Measurements from ENCODE around the gene NCAM1. TPM values are rescaled to one million over a fixed set of nuclear protein-coding genes. Genes with fewer than 3 reads are reported as not detected.
A peak's percentile ranks its signal among the peaks of the same experiment; 100 is the strongest.

NCAM1 gene
- total RNA-seq, 1 donor from 2014 or later, result 226 TPM

- intact Hi-C loops (cut with DNase I), result no loop called here
- no peak for DNase-seq
- ATAC-seq (ENCODE audit: poor library complexity), result peak; percentile 70
These were observed 186.0 kb downstream of the NCAM1 start for GRCh38 chr11:113147249-113147648.

GRCh38 chr11:113148076-113148475 is 186.9 kb downstream of the NCAM1 start:
- DNase-seq, result no peak
- intact Hi-C loops (cut with DNase I), result no loop called here
- ATAC-seq (ENCODE audit: poor library complexity), result no peak

GRCh38 chr11:113148652-113149051 is 187.4 kb downstream of the NCAM1 start:
- ATAC-seq (ENCODE audit: poor library complexity) (no peak), DNase-seq (no peak)
- intact Hi-C loops (cut with DNase I), result no loop called here

GRCh38 chr11:113151521-113151920 is 190.3 kb downstream of the NCAM1 start:
- intact Hi-C loops (cut with DNase I), result no loop called here
- ATAC-seq (ENCODE audit: poor library complexity) (no peak), DNase-seq (no peak)

- ATAC-seq (ENCODE audit: poor library complexity) (no peak), DNase-seq (no peak)
- intact Hi-C loops (cut with DNase I), result no loop called here
These were observed 191.3 kb downstream of the NCAM1 start for GRCh38 chr11:113152500-113152899.

- ATAC-seq (ENCODE audit: poor library complexity) (peak; percentile 74), DNase-seq (no peak)
- intact Hi-C loops (cut with DNase I), result no loop called here
These were observed 192.6 kb downstream of the NCAM1 start for GRCh38 chr11:113153847-113154246.

- intact Hi-C loops (cut with DNase I), result no loop called here
- DNase-seq (no peak), ATAC-seq (ENCODE audit: poor library complexity) (peak; percentile 60)
These were observed 199.0 kb downstream of the NCAM1 start for GRCh38 chr11:113159988-113160807.

GRCh38 chr11:113160808-113161124 is 199.5 kb downstream of the NCAM1 start:
- no peak for ATAC-seq (ENCODE audit: poor library complexity)
- intact Hi-C loops (cut with DNase I), result no loop called here

GRCh38 chr11:113161711-113162591 is 200.7 kb downstream of the NCAM1 start:
- intact Hi-C loops (cut with DNase I), result no loop called here
- DNase-seq (no peak), ATAC-seq (ENCODE audit: poor library complexity) (peak; percentile 56)

More at GRCh38 chr11:113160808-113161124, 199.5 kb downstream of the NCAM1 start:
- no peak for DNase-seq

GRCh38 chr11:113162592-113162962 is 201.4 kb downstream of the NCAM1 start:
- peak; percentile 47 for DNase-seq
- intact Hi-C loops (cut with DNase I), result no loop called here
- peak; percentile 55 for ATAC-seq (ENCODE audit: poor library complexity)

- DNase-seq, result no peak
- ATAC-seq (ENCODE audit: poor library complexity), result peak; percentile 9
- intact Hi-C loops (cut with DNase I), result no loop called here
These were observed 202.2 kb downstream of the NCAM1 start for GRCh38 chr11:113163291-113164030.

- no peak for DNase-seq
- intact Hi-C loops (cut with DNase I), result no loop called here
- ATAC-seq (ENCODE audit: poor library complexity), result no peak
These were observed 205.1 kb downstream of the NCAM1 start for GRCh38 chr11:113166280-113166679.

- DNase-seq (no peak), ATAC-seq (ENCODE audit: poor library complexity) (peak; percentile 32)
- intact Hi-C loops (cut with DNase I), result no loop called here
These were observed 206.4 kb downstream of the NCAM1 start for GRCh38 chr11:113167599-113167998.

- ATAC-seq (ENCODE audit: poor library complexity) (no peak), DNase-seq (no peak)
- intact Hi-C loops (cut with DNase I), result no loop called here
These were observed 207.4 kb downstream of the NCAM1 start for GRCh38 chr11:113168354-113169342.

GRCh38 chr11:113172382-113172951 is 211.2 kb downstream of the NCAM1 start:
- DNase-seq (no peak), ATAC-seq (ENCODE audit: poor library complexity) (no peak)
- intact Hi-C loops (cut with DNase I), result no loop called here

GRCh38 chr11:113173126-113173525 is 211.9 kb downstream of the NCAM1 start:
- intact Hi-C loops (cut with DNase I), result no loop called here
- ATAC-seq (ENCODE audit: poor library complexity) (no peak), DNase-seq (no peak)

GRCh38 chr11:113174882-113175281 is 213.7 kb downstream of the NCAM1 start:
- ATAC-seq (ENCODE audit: poor library complexity) (no peak), DNase-seq (no peak)
- intact Hi-C loops (cut with DNase I), result no loop called here
